Activated naive CD4-positive, alpha-beta T cell treated with anti-CD3 and anti-CD28 coated beads, Interleukin-2, amount 50 U/mL, for 24 hours (primary cell): ENCODE measurements around the gene ZNF414.

Experiments used
- H3K27ac Mint-ChIP-seq: one replicate; pipeline ENCODE4 v1.8.0; 2021; ENCODE audit warnings: mild to moderate bottlenecking, mixed read lengths
- H3K27me3 Mint-ChIP-seq: one replicate; pipeline ENCODE4 v1.8.0; 2021; ENCODE audit warnings: mixed read lengths
- H3K36me3 Mint-ChIP-seq: one replicate; pipeline ENCODE4 v1.8.0; 2021; ENCODE audit warnings: mixed read lengths
- H3K4me1 Mint-ChIP-seq: one replicate; pipeline ENCODE4 v1.8.0; 2021; ENCODE audit warnings: mixed read lengths
- H3K4me3 Mint-ChIP-seq: one replicate; pipeline ENCODE4 v1.8.0; 2021; ENCODE audit warnings: mild to moderate bottlenecking, mixed read lengths
- H3K9me3 Mint-ChIP-seq: one replicate; pipeline ENCODE4 v1.8.0; 2021; ENCODE audit warnings: mixed read lengths

Gene ZNF414

DNA sequence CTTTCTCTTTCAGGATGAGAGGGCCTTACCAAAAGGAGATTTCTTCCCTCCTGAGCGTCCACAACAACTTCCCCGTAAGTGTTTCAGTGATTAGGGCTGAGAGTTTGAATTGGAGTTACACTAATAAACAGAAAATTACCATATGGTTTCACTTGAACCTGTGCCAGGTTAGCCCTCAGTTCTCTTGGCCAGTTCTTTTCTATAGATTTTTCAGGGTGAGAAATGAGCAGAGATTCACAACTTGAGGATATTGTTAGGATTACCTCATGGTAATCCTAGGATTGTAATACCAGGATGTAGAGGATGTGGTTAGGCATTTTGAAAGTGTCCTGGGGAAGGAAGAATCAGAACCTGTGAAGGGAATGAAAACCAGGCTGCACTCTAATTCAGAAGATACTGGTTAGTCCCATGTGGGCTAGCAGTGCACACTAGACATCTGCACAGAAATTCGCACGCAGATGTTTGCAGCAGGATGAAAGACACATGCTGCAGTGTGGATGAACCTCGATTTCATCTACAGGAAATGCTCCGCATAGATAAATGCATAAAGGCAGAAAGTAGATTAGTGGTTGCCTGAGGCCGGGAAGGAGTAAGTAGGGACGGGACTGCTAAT lies 45.1 kb downstream of the ZNF414 start:
- Mint-ChIP-seq H3K27me3 (no peaks in the 10 kb centered on the region), H3K4me1 (peaks cover 32% of the 10 kb centered on the region), H3K4me3 (no peak overlapping the region), H3K36me3 (peaks cover 24% of the 10 kb centered on the region), H3K27ac (peak overlapping the region; percentile 26), H3K9me3 (no peaks in the 10 kb centered on the region)

DNA sequence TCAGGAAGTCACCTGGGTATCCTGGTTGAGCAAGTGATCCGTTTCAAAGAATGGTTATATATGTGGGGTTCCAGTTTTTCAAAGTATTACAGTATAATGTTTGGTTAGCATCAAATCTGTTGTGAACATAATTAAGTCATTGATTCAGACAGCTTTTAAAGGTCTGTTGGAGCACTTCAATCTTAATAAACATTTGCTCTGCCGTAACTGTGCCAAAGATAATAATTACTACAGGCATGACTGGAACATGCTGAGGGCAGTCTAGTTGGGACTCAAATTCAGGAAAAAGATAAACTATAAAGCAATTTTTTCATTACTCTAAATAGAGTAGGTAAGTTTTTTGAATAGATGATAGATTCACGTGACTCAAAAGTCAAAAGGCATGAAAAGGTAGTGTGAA lies 45.8 kb downstream of the ZNF414 start:
- H3K9me3 Mint-ChIP-seq = no peaks in the 10 kb centered on the region
- peaks cover 27% of the 10 kb centered on the region for H3K36me3 Mint-ChIP-seq
- H3K4me3 Mint-ChIP-seq = no peak overlapping the region
- H3K27ac Mint-ChIP-seq = peak overlapping the region; percentile 14
- peaks cover 31% of the 10 kb centered on the region for H3K4me1 Mint-ChIP-seq
- no peaks in the 10 kb centered on the region for H3K27me3 Mint-ChIP-seq

DNA sequence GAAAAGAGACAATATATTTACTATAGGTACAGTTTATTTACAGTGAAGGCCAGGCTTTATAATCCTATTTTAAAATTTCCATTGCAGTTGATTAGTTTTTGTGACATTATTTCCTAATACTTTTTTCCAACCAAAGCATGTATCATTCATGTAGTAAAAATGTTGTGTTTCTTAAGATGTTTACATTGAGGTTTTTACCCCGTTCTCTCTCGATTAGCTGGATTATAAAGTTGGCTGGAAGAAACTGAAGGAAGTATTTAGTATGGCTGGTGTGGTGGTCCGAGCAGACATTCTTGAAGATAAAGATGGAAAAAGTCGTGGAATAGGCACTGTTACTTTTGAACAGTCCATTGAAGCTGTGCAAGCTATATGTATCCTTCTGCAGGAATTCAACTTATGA lies 47.9 kb downstream of the ZNF414 start:
- H3K9me3 Mint-ChIP-seq = no peaks in the 10 kb centered on the region
- no peaks in the 10 kb centered on the region for H3K27me3 Mint-ChIP-seq
- peaks cover 29% of the 10 kb centered on the region for H3K36me3 Mint-ChIP-seq
- H3K4me1 Mint-ChIP-seq = peaks cover 49% of the 10 kb centered on the region
- H3K27ac Mint-ChIP-seq = peak overlapping the region; percentile 27
- no peak overlapping the region for H3K4me3 Mint-ChIP-seq

DNA sequence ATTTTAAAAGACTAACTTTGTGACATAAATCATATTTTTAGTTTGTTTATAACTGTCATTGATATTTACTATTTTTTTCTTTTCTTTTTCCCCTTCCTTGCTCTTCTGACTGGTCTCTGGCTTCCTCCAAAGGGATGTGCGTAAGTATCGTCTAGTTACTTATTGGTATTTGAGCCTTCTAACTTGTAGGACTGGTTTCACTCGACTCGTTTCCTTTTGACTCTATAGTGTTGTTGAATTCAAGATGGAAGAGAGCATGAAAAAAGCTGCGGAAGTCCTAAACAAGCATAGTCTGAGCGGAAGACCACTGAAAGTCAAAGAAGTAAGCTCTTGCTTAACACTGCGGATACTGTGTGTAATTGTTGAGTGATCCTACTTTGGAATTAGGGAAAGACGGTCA lies 50.6 kb downstream of the ZNF414 start:
- Mint-ChIP-seq H3K27me3 (no peaks in the 10 kb centered on the region), H3K9me3 (no peaks in the 10 kb centered on the region), H3K27ac (no peak overlapping the region), H3K4me1 (peaks cover 66% of the 10 kb centered on the region), H3K36me3 (peaks cover 21% of the 10 kb centered on the region), H3K4me3 (no peak overlapping the region)

DNA sequence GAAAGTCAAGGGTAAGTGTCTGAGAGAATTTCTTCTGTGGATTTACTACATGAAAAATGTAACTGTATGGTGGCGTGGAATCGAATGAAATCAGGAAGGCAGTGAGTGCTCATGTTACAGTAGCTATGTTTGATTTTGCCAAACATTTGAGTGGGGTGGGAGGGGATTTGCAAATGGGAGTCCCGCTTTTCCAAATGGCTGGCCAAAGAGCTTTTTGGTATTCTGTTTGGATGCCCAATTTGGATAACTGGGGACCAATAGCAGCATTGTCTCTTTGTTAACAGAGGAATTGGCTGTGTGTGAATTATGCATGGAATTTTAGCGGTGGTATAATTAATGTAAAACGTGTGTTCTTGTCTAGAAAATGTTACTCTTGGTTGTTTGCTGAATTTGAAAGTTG lies 51.4 kb downstream of the ZNF414 start:
- Mint-ChIP-seq H3K4me1 (peaks cover 69% of the 10 kb centered on the region), H3K27me3 (no peaks in the 10 kb centered on the region), H3K36me3 (peaks cover 16% of the 10 kb centered on the region), H3K9me3 (no peaks in the 10 kb centered on the region), H3K4me3 (peak overlapping the region; percentile 5), H3K27ac (peak overlapping the region; percentile 41)

DNA sequence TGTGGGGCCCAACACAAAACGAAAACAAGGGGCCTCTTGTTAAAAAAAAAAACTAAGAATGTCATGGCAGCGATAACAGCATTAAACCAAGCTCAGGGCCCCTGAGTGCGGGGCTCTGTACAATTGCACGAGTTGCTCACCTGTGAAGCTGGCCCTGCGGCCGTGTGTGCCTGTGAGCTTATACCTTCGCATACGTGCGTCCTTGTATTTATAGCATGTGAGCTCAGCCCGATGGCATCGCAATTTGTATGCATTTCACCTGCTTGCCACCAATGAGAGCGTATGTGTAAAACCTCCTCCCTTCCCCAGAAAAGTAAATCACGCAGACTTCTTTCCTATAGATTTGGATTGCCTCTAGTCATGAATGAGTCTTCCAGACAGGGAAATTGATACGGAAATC lies 52.1 kb downstream of the ZNF414 start:
- Mint-ChIP-seq H3K36me3 (peaks cover 13% of the 10 kb centered on the region), H3K27me3 (no peaks in the 10 kb centered on the region), H3K4me3 (no peak overlapping the region), H3K27ac (no peak overlapping the region), H3K4me1 (peaks cover 70% of the 10 kb centered on the region), H3K9me3 (no peaks in the 10 kb centered on the region)

DNA sequence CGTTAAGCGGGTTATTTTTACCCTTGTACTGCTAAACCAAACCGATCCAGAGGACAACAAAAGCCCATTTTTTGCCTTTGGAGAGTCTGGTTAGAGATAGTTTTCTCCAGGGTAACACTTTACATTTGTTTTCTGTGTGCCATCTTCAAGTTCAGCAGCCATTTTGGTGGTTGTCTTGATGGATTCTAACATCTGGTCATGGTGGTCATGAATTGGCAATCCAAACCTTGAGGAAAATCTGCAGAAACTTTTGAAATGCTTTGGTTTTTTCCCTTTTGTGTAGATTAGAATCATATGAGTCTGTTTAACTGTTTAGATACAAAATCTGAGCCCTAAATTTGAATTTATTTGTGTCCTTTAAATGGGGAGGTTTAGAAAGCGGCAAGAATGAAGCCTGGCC lies 52.6 kb downstream of the ZNF414 start:
- H3K4me3 Mint-ChIP-seq = no peak overlapping the region
- no peak overlapping the region for H3K27ac Mint-ChIP-seq
- peaks cover 14% of the 10 kb centered on the region for H3K36me3 Mint-ChIP-seq
- no peaks in the 10 kb centered on the region for H3K9me3 Mint-ChIP-seq
- peaks cover 72% of the 10 kb centered on the region for H3K4me1 Mint-ChIP-seq
- no peaks in the 10 kb centered on the region for H3K27me3 Mint-ChIP-seq

DNA sequence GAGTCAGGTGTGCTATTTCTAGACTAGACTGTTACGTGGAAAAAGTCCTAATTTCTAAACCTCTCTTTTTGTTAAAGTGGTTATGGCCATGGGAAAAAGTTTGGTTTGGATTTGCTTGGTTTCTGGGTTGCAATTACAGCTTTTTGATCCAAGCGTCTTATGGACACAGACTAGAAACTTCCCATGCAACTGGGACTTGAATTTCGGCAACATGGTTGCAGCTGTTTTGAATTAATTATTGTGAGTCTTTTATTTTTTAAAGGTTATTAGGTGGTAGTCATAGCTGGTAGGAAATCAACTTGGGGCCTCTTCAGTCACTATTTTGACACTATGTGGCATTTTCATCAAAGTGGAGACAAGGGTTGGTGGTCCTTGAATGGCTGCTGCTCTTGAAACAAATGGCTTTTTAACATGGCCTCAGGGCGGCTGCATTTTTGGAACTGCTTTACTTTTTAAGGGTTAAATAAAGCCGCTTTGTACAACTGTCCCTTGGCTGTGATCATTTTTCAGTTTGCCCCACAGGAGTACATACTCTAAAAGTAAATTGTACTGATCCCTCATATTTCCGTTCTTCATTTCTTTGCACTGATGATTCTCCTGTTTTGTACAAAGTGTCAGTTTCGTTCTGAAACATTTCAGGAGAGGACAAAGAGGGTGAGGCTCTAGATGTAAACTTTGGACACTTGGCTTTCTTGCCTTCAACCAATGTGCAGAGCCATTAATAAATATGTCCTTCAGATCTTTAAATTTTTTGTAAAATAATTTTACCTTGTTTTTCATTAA lies 53.3 kb downstream of the ZNF414 start:
- H3K9me3 Mint-ChIP-seq = no peaks in the 10 kb centered on the region
- no peak overlapping the region for H3K27ac Mint-ChIP-seq
- peaks cover 74% of the 10 kb centered on the region for H3K4me1 Mint-ChIP-seq
- no peaks in the 10 kb centered on the region for H3K27me3 Mint-ChIP-seq
- no peak overlapping the region for H3K4me3 Mint-ChIP-seq
- H3K36me3 Mint-ChIP-seq = peaks cover 11% of the 10 kb centered on the region
